Sigmoid colon (tissue), 4 donors: ENCODE measurements around the gene SERPINA5.

Experiments used
- EP300 ChIP-seq, 4 donors: sonication (generic); formaldehyde crosslinking; IDR thresholded peaks; one replicate each; pipeline ENCODE4 v1.6.1; 2017; ENCODE audit warnings: antibody characterized with exemption in 4 of 4
- POLR2A ChIP-seq, 2 donors: fragments of 450-650 bp; IDR thresholded peaks; one replicate each; pipeline ENCODE4 v1.6.1; 2016; ENCODE audit warnings: antibody characterized with exemption in 2 of 2, mild to moderate bottlenecking in 2 of 2, moderate library complexity in 2 of 2
- TF ChIP-seq, protein P1 (sequence below), 4 experiments: fragments of 450-650 bp in 3 of 4; fragments of 200-600 bp in 1 of 4; IDR thresholded peaks; one replicate each; pipeline ENCODE4 v1.5.1; 2016 to 2019; ENCODE audit warnings: antibody characterized with exemption in 4 of 4, mild to moderate bottlenecking in 3 of 4, moderate library complexity in 2 of 4

DNA sequence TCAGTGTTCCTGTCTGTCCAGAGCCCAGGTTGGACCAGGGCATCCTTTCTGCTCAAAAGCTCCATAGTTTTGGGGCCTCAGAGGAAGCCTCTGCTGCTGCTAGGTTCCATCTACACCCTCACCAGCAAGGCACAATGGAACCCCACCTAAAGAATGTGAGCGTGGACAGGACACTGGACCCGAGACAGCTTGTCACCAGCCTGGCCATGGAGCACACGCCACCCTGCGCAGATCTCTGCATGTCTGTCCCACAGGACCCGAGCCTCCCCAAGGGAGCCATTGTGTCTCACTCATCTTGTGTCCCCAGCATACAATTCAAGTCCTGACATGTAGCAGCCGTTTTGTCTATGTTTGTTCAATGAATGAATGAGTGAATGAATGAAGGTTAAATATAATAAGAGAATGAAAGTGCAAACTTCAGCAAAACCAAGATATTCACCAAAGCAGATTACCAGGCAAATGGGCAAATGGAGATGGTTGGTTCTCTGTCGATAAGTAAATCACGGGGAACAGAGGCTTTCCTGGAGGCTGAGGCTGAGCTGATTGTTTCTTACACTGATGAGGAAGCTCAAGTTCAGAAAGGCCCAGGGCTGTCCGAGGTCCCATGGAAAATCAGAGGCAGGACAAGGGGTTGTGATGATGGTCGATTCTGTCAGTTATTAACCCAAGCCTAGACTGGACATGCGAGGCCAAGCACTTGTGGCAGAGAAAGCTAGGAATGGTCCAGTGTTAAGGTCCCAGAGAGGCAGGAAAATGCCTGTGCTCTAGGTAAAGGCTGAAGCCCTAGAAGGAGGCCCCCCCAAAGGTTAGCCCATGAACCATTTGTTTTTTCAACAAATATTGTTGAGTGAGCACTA lies 58.0 kb downstream of the SERPINA5 start:
- TF ChIP-seq POLR2A (IDR thresholded peaks at IDR 0.05) (no peak), EP300 (IDR thresholded peaks at IDR 0.05) (no peak)
- TF ChIP-seq, protein P1, sequence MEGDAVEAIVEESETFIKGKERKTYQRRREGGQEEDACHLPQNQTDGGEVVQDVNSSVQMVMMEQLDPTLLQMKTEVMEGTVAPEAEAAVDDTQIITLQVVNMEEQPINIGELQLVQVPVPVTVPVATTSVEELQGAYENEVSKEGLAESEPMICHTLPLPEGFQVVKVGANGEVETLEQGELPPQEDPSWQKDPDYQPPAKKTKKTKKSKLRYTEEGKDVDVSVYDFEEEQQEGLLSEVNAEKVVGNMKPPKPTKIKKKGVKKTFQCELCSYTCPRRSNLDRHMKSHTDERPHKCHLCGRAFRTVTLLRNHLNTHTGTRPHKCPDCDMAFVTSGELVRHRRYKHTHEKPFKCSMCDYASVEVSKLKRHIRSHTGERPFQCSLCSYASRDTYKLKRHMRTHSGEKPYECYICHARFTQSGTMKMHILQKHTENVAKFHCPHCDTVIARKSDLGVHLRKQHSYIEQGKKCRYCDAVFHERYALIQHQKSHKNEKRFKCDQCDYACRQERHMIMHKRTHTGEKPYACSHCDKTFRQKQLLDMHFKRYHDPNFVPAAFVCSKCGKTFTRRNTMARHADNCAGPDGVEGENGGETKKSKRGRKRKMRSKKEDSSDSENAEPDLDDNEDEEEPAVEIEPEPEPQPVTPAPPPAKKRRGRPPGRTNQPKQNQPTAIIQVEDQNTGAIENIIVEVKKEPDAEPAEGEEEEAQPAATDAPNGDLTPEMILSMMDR (IDR thresholded peaks at IDR 0.05) = no peak
